T-helper 2 cell (primary cell): ENCODE measurements around the gene ACTR2.
"Not testable (repeated sequence)": the region's sequence is repeated elsewhere in the genome, so short reads cannot be mapped to it uniquely, and the experiment has no call there.

Experiments
- DNase-seq, 5 experiments: peaks; one replicate each; pipeline versions ENCODE4 v3.0.0 to v3.0.0-alpha.2; 2012 to 2022

The ACTR2 gene

GRCh38 chr2:65231121-65231520 is 3.5 kb downstream of the ACTR2 start:
- no peak for DNase-seq

- DNase-seq = peak in 1 of 5 experiments; percentile 52
Measured at GRCh38 chr2:65231892-65232477, 4.4 kb downstream of the ACTR2 start.

- peak in 1 of 5 experiments; percentile 60 for DNase-seq
Measured at GRCh38 chr2:65232636-65233035, 5.0 kb downstream of the ACTR2 start.

- no peak for DNase-seq
Measured at GRCh38 chr2:65240657-65241056, 13.0 kb downstream of the ACTR2 start.

- not testable (repeated sequence) for DNase-seq
Measured at GRCh38 chr2:65244452-65244851, 16.8 kb downstream of the ACTR2 start.

GRCh38 chr2:65252640-65253039 is 25.0 kb downstream of the ACTR2 start:
- no peak for DNase-seq

- no peak for DNase-seq
Measured at GRCh38 chr2:65255356-65255755, 27.7 kb downstream of the ACTR2 start.

- no peak for DNase-seq
Measured at GRCh38 chr2:65256054-65256453, 28.4 kb downstream of the ACTR2 start.

- not testable (repeated sequence) for DNase-seq
Measured at GRCh38 chr2:65257866-65258265, 30.2 kb downstream of the ACTR2 start.

- no peak for DNase-seq
Measured at GRCh38 chr2:65261676-65262075, 34.0 kb downstream of the ACTR2 start.

GRCh38 chr2:65263262-65263661 is 35.6 kb downstream of the ACTR2 start:
- DNase-seq = no peak

GRCh38 chr2:65263986-65264385 is 36.4 kb downstream of the ACTR2 start:
- no peak for DNase-seq

GRCh38 chr2:65264821-65265670 is 37.4 kb downstream of the ACTR2 start:
- DNase-seq = peak in 2 of 5 experiments; percentile 6 to 48

- no peak for DNase-seq
Measured at GRCh38 chr2:65265671-65266045, 38.0 kb downstream of the ACTR2 start.

- DNase-seq = no peak
Measured at GRCh38 chr2:65267008-65267407, 39.4 kb downstream of the ACTR2 start.

GRCh38 chr2:65268957-65269356 is 41.3 kb downstream of the ACTR2 start:
- no peak for DNase-seq

GRCh38 chr2:65273344-65273743 is 45.7 kb downstream of the ACTR2 start:
- DNase-seq = no peak

- DNase-seq = no peak
Measured at GRCh38 chr2:65275141-65275915, 47.7 kb downstream of the ACTR2 start.

GRCh38 chr2:65276609-65277008 is 49.0 kb downstream of the ACTR2 start:
- DNase-seq = no peak

- DNase-seq = no peak
Measured at GRCh38 chr2:65277118-65277517, 49.5 kb downstream of the ACTR2 start.

- no peak for DNase-seq
Measured at GRCh38 chr2:65277791-65278483, 50.3 kb downstream of the ACTR2 start.

- no peak for DNase-seq
Measured at GRCh38 chr2:65278531-65278981, 50.9 kb downstream of the ACTR2 start.

- DNase-seq = no peak
Measured at GRCh38 chr2:65279756-65280155, 52.1 kb downstream of the ACTR2 start.
